ENCODE measurements around the gene SUGP1.

The SUGP1 gene

GRCh38 chr19:19268453-19269385 is 51.6 kb downstream of the SUGP1 start:
- no peak for DNase-seq (ENCODE audit: low read depth)
- H3K4me3 ChIP-seq (ENCODE audit: low read depth, low read length) = no peak overlapping the region
- TF ChIP-seq CTCF (conservative IDR thresholded peaks at IDR 0.05; ENCODE audit: low read depth, low read length) = no peak

GRCh38 chr19:19267305-19267704 is 53.0 kb downstream of the SUGP1 start:
- TF ChIP-seq CTCF (conservative IDR thresholded peaks at IDR 0.05; ENCODE audit: low read depth, low read length) = no peak
- no peak for DNase-seq (ENCODE audit: low read depth)
- no peak overlapping the region for H3K4me3 ChIP-seq (ENCODE audit: low read depth, low read length)

DNA sequence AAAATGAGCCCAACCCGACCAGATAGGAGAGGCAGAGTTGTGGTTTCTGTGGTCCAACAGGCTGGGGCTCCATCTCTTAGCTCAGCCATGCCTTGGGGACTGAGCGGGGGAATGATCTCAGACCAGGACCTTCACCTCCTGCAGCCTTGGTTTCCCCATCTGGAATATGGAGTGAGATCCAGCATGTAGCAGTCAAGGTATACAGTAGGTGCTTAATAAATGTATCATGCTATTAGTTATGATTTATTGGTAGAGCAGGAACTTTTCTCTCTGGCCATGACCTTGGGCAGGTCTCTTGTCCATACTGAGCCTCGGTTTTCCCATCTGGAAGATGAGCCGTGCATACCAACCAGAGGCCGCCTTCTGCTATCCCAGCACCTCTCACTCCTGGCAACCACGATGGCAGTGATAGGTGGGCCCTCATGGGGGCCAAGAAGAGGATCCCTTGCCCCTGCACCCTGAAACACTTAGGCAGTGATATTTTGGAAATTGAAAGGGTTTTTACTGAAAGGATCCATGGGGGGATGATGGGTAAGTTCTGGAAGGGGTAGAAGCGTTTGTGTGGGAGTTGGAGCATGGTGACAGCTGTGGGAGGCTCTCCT is 56.3 kb downstream of the SUGP1 start:
- DNase-seq (ENCODE audit: low read depth) = no peak
- no peak for TF ChIP-seq CTCF (conservative IDR thresholded peaks at IDR 0.05; ENCODE audit: low read depth, low read length)
- no peak overlapping the region for H3K4me3 ChIP-seq (ENCODE audit: low read depth, low read length)

- no peak for DNase-seq (ENCODE audit: low read depth)
- no peak overlapping the region for H3K4me3 ChIP-seq (ENCODE audit: low read depth, low read length)
- TF ChIP-seq CTCF (conservative IDR thresholded peaks at IDR 0.05; ENCODE audit: low read depth, low read length) = no peak
These were observed 57.9 kb downstream of the SUGP1 start for GRCh38 chr19:19262190-19263057.

- DNase-seq (ENCODE audit: low read depth) = no peak
- no peak for TF ChIP-seq CTCF (conservative IDR thresholded peaks at IDR 0.05; ENCODE audit: low read depth, low read length)
- H3K4me3 ChIP-seq (ENCODE audit: low read depth, low read length) = no peak overlapping the region
These were observed 58.7 kb downstream of the SUGP1 start for GRCh38 chr19:19261350-19262189.

All from choroid plexus epithelial cell (primary cell).